ENCODE results near the gene RTN4RL2. TPM values are rescaled to one million over a fixed set of nuclear protein-coding genes. Genes with fewer than 3 reads are reported as not detected.

RTN4RL2 gene
- total RNA-seq, 2 donors from 2014 or later = 0.97 to 1.5 TPM

DNA sequence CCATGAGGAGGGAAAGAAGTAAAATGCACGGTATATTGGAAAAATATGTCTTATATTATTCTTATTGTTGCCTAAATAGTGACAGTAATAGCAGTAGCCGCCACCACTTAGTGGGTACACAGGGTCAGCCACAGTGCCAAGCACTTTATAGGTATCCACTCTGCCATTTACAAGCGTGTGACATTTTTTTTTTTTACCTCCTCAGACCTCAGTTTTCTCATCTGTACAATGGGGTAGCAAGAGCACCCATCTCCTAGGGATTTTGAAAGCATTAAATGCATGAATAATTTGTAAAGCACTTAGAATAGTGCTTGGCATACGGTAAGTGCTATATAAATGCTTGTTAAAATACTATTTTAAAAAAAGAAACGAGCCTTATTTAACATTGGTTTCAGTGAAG, 8.9 kb downstream of the RTN4RL2 start:
- no peak overlapping the region for H3K4me3 Mint-ChIP-seq
- TF ChIP-seq, protein P1, sequence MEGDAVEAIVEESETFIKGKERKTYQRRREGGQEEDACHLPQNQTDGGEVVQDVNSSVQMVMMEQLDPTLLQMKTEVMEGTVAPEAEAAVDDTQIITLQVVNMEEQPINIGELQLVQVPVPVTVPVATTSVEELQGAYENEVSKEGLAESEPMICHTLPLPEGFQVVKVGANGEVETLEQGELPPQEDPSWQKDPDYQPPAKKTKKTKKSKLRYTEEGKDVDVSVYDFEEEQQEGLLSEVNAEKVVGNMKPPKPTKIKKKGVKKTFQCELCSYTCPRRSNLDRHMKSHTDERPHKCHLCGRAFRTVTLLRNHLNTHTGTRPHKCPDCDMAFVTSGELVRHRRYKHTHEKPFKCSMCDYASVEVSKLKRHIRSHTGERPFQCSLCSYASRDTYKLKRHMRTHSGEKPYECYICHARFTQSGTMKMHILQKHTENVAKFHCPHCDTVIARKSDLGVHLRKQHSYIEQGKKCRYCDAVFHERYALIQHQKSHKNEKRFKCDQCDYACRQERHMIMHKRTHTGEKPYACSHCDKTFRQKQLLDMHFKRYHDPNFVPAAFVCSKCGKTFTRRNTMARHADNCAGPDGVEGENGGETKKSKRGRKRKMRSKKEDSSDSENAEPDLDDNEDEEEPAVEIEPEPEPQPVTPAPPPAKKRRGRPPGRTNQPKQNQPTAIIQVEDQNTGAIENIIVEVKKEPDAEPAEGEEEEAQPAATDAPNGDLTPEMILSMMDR (conservative IDR thresholded peaks at IDR 0.05) = no peak
- peaks cover 81% of the 10 kb centered on the region for H3K27me3 Mint-ChIP-seq (ENCODE audit: insufficient read depth)
- H3K9me3 Mint-ChIP-seq = no peaks in the 10 kb centered on the region
- H3K27ac Mint-ChIP-seq = no peak overlapping the region
- no peaks in the 10 kb centered on the region for H3K36me3 Mint-ChIP-seq (ENCODE audit: low read depth)
- WGBS, 2 experiments (ENCODE audit: insufficient coverage in 1 of 2, insufficient read length in 1 of 2) = 89 to 100% methylated on average over 2 to 5 of the region's 5 CpGs
- Histone ChIP-seq H3K4me1 (ENCODE audit: control insufficient read depth, insufficient read depth, low read length) (peaks cover 3% of the 10 kb centered on the region), H3K4me3 (ENCODE audit: low read length) (no peak overlapping the region), H3K27me3 (ENCODE audit: control insufficient read depth, insufficient read depth, low read length, poor library complexity, severe bottlenecking) (peaks cover 85% of the 10 kb centered on the region), H3K36me3 (ENCODE audit: control insufficient read depth, insufficient read depth, low read length) (no peaks in the 10 kb centered on the region), H3K9me3 (ENCODE audit: control insufficient read depth, low read length) (no peaks in the 10 kb centered on the region), H3K9ac (ENCODE audit: extremely low read depth, low read length, poor library complexity, severe bottlenecking) (no peak overlapping the region), H3K27ac (ENCODE audit: low read depth, low read length) (no peak overlapping the region)
- H3K4me1 Mint-ChIP-seq = peaks cover 8% of the 10 kb centered on the region
- DNase-seq = no peak

DNA sequence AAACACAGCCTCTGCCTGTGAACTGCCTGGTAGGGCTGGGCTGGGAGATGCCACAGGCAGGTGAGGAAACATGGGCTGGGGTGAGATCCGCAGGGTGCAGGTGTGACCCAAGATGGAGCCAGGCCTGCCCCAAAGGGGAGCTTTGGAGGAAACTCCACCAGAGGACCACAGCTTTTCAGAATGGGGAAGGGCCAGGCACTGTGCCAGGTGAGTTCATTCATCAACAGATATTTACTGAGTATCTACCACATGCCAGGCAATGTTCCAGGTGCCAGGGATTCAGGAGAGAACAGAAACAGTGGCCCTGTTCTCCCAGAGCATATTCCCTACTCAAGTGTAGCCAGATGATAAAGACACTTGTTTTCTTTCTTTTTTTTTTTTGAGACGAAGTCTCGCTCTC, 11.2 kb downstream of the RTN4RL2 start:
- 86% methylated on average over 3 of the region's 3 CpGs; no CpG with 5 or more reads in 1 of the 2 experiments for WGBS, 2 experiments (ENCODE audit: insufficient coverage in 1 of 2, insufficient read length in 1 of 2)
- Mint-ChIP-seq H3K4me1 (peaks cover 7% of the 10 kb centered on the region), H3K27ac (no peak overlapping the region), H3K4me3 (no peak overlapping the region), H3K36me3 (ENCODE audit: low read depth) (no peaks in the 10 kb centered on the region), H3K9me3 (no peaks in the 10 kb centered on the region), H3K27me3 (ENCODE audit: insufficient read depth) (peaks cover 84% of the 10 kb centered on the region)
- no peak for DNase-seq
- H3K9me3 ChIP-seq (ENCODE audit: control insufficient read depth, low read length) = no peaks in the 10 kb centered on the region
- H3K36me3 ChIP-seq (ENCODE audit: control insufficient read depth, insufficient read depth, low read length) = no peaks in the 10 kb centered on the region
- H3K9ac ChIP-seq (ENCODE audit: extremely low read depth, low read length, poor library complexity, severe bottlenecking) = no peak overlapping the region
- H3K27ac ChIP-seq (ENCODE audit: low read depth, low read length) = no peak overlapping the region
- TF ChIP-seq, protein P1 (conservative IDR thresholded peaks at IDR 0.05) = no peak
- H3K27me3 ChIP-seq (ENCODE audit: control insufficient read depth, insufficient read depth, low read length, poor library complexity, severe bottlenecking) = peaks cover 89% of the 10 kb centered on the region
- no peak overlapping the region for H3K4me3 ChIP-seq (ENCODE audit: low read length)
- H3K4me1 ChIP-seq (ENCODE audit: control insufficient read depth, insufficient read depth, low read length) = no peaks in the 10 kb centered on the region

DNA sequence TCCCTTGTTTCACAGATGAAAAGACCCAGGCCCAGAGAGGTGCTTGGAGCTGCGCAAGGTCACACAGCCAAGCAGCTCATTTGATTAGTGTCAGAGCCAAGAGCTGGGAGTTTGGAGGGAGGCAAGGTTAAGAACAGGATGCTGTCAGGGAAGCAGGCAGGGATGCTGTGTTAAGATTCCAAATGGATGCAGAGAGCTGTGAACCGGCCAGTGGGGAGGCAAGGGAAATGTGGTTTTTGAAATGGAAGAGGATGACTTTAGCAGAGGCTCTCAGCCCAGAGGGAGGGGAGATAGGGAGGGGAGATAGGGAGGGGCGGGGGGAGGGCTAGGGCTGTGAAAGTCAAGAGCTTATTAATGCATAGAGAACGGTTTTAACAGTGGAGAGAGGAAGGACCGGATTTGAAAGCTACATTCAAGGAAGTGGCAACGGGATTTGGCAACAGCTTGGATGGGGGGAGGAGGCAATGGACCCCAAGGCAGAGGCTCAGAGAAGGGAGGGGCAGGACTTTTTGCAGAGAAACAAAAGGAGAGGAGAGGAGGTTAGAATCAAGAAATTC, 13.0 kb downstream of the RTN4RL2 start:
- peak; percentile 45 for DNase-seq
- no peaks in the 10 kb centered on the region for H3K9me3 ChIP-seq (ENCODE audit: control insufficient read depth, low read length)
- H3K9me3 Mint-ChIP-seq = no peaks in the 10 kb centered on the region
- H3K27ac ChIP-seq (ENCODE audit: low read depth, low read length) = no peak overlapping the region
- TF ChIP-seq, protein P1 (conservative IDR thresholded peaks at IDR 0.05) = no peak
- H3K4me1 ChIP-seq (ENCODE audit: control insufficient read depth, insufficient read depth, low read length) = no peaks in the 10 kb centered on the region
- peaks cover 2% of the 10 kb centered on the region for H3K4me1 Mint-ChIP-seq
- H3K36me3 Mint-ChIP-seq (ENCODE audit: low read depth) = no peaks in the 10 kb centered on the region
- no peak overlapping the region for H3K4me3 ChIP-seq (ENCODE audit: low read length)
- H3K27ac Mint-ChIP-seq = no peak overlapping the region
- no peak overlapping the region for H3K4me3 Mint-ChIP-seq
- H3K27me3 ChIP-seq (ENCODE audit: control insufficient read depth, insufficient read depth, low read length, poor library complexity, severe bottlenecking) = peaks cover 89% of the 10 kb centered on the region
- H3K27me3 Mint-ChIP-seq (ENCODE audit: insufficient read depth) = peaks cover 85% of the 10 kb centered on the region
- H3K36me3 ChIP-seq (ENCODE audit: control insufficient read depth, insufficient read depth, low read length) = no peaks in the 10 kb centered on the region
- WGBS, 2 experiments (ENCODE audit: insufficient coverage in 1 of 2, insufficient read length in 1 of 2) = 19 to 40% methylated on average over 3 to 6 of the region's 6 CpGs
- H3K9ac ChIP-seq (ENCODE audit: extremely low read depth, low read length, poor library complexity, severe bottlenecking) = no peak overlapping the region

Data from endodermal cell (in vitro differentiated cells).